Neural progenitor cell (in vitro differentiated cells): ENCODE measurements around the gene OXLD1. TPM values are rescaled to one million over a fixed set of nuclear protein-coding genes. Genes with fewer than 3 reads are reported as not detected.

Source experiments
- DNase-seq: peaks from one replicate; pipeline ENCODE4 v3.0.0-alpha.2; 2016; ENCODE audit warnings: low spot score
- H2AFZ ChIP-seq: fragments of 200-600 bp; sonication (generic); replicated peaks from 2 replicates; pipeline ENCODE4 v1.6.1; 2016; ENCODE audit warnings: antibody characterized with exemption
- H3F3A ChIP-seq: fragments of 200-600 bp; sonication (generic); 2 replicates; pipeline ENCODE4 v1.6.1; 2016; ENCODE audit warnings: antibody characterized with exemption, low read depth
- H3K27ac ChIP-seq: fragments of 200-600 bp; sonication (generic); 2 replicates; pipeline ENCODE4 v1.5.1; 2016; ENCODE audit warnings: mild to moderate bottlenecking
- H3K27me3 ChIP-seq: fragments of 200-600 bp; sonication (generic); 2 replicates; pipeline ENCODE4 v1.6.1; 2016; ENCODE audit warnings: mild to moderate bottlenecking, moderate library complexity
- H3K36me3 ChIP-seq: fragments of 200-600 bp; sonication (generic); 2 replicates; pipeline ENCODE4 v1.5.1; 2016
- H3K4me1 ChIP-seq: fragments of 200-600 bp; sonication (generic); 2 replicates; pipeline ENCODE4 v1.6.1; 2016; ENCODE audit warnings: mixed run types
- H3K4me2 ChIP-seq: fragments of 200-600 bp; sonication (generic); 2 replicates; pipeline ENCODE4 v1.6.1; 2016
- H3K4me3 ChIP-seq: fragments of 200-600 bp; sonication (generic); 2 replicates; pipeline ENCODE4 v1.5.1; 2016
- H3K79me2 ChIP-seq: fragments of 200-600 bp; sonication (generic); 2 replicates; pipeline ENCODE4 v1.6.1; 2016; ENCODE audit warnings: low read depth
- H3K9ac ChIP-seq: fragments of 200-600 bp; sonication (generic); 2 replicates; pipeline ENCODE4 v1.6.1; 2016
- H3K9me3 ChIP-seq: fragments of 200-600 bp; sonication (generic); 2 replicates; pipeline ENCODE4 v1.5.1; 2016; ENCODE audit warnings: low read depth
- H4K20me1 ChIP-seq: fragments of 200-600 bp; sonication (generic); 2 replicates; pipeline ENCODE4 v1.6.1; 2016; ENCODE audit warnings: low read depth
- H3K27ac Mint-ChIP-seq: 3 replicates; pipeline ENCODE4 v1.8.0; 2021; ENCODE audit warnings: mixed read lengths
- H3K27me3 Mint-ChIP-seq: 2 replicates; pipeline ENCODE4 v1.8.0; 2022; ENCODE audit warnings: low read depth, mild to moderate bottlenecking, inconsistent platforms, moderate library complexity, mixed read lengths; ENCODE audit not compliant: insufficient read depth
- H3K36me3 Mint-ChIP-seq: 3 replicates; pipeline ENCODE4 v1.8.0; 2021; ENCODE audit warnings: mixed read lengths
- H3K4me1 Mint-ChIP-seq: 3 replicates; pipeline ENCODE4 v1.8.0; 2021; ENCODE audit warnings: mixed read lengths
- H3K4me3 Mint-ChIP-seq: 3 replicates; pipeline ENCODE4 v1.8.0; 2021; ENCODE audit warnings: mild to moderate bottlenecking, moderate library complexity, mixed read lengths
- H3K9me3 Mint-ChIP-seq: 3 replicates; pipeline ENCODE4 v1.8.0; 2020; ENCODE audit warnings: mixed read lengths
- EZH2 ChIP-seq: fragments of 200-600 bp; sonication (generic); IDR thresholded peaks from 2 replicates; pipeline ENCODE4 v1.6.1; 2017; ENCODE audit warnings: antibody characterized with exemption, mild to moderate bottlenecking, moderate library complexity
- EZH2phosphoT487 ChIP-seq: fragments of 200-600 bp; sonication (generic); IDR thresholded peaks from 2 replicates; pipeline ENCODE4 v1.6.1; 2017; ENCODE audit warnings: antibody characterized with exemption
- total RNA-seq: library from RNA; depleted of rRNA; stranded (reverse); fragments of >200 nt; gene quantifications from 2 replicates; pipeline ENCODE4 v1.2.3, GENCODE V29; 2015; ENCODE audit warnings: low replicate concordance
- TF ChIP-seq, protein P1 (sequence below): fragments of 200-600 bp; sonication (generic); IDR thresholded peaks from 2 replicates; pipeline ENCODE4 v1.5.1; 2017; ENCODE audit warnings: antibody characterized with exemption, mild to moderate bottlenecking

Gene OXLD1
- total RNA-seq, 1 donor from 2014 or later = 11.9 TPM

- peak overlapping the region; percentile 80 for H3K4me2 ChIP-seq
- no peak overlapping the region for H3K27ac ChIP-seq
- H3K4me3 ChIP-seq = peak overlapping the region; percentile 74
- peak; percentile 44 for DNase-seq
- H4K20me1 ChIP-seq = peaks cover 27% of the 10 kb centered on the region
- peak overlapping the region; percentile 84 for H3K27ac Mint-ChIP-seq
- H3K27me3 Mint-ChIP-seq = peaks cover 2% of the 10 kb centered on the region
- H3K36me3 ChIP-seq = no peaks in the 10 kb centered on the region
- peaks cover 50% of the 10 kb centered on the region for H3K79me2 ChIP-seq
- H3K36me3 Mint-ChIP-seq = peaks cover 5% of the 10 kb centered on the region
- peaks cover 6% of the 10 kb centered on the region for H3F3A ChIP-seq
- H3K9ac ChIP-seq = peak overlapping the region; percentile 77
- no peak overlapping the region for H2AFZ ChIP-seq
- no peaks in the 10 kb centered on the region for H3K9me3 Mint-ChIP-seq
- H3K27me3 ChIP-seq = no peaks in the 10 kb centered on the region
- H3K4me1 Mint-ChIP-seq = peaks cover 23% of the 10 kb centered on the region
- H3K4me1 ChIP-seq = peaks cover 10% of the 10 kb centered on the region
- TF ChIP-seq EZH2phosphoT487 = no peak
- TF ChIP-seq EZH2 = peak; percentile 1
- peak overlapping the region; percentile 96 for H3K4me3 Mint-ChIP-seq
- H3K9me3 ChIP-seq = no peaks in the 10 kb centered on the region
Observed at GRCh38 chr17:81682565-81683207, 16.3 kb upstream of the OXLD1 start.

- peaks cover 23% of the 10 kb centered on the region for H3K4me1 Mint-ChIP-seq
- H3K9ac ChIP-seq = no peak overlapping the region
- no peaks in the 10 kb centered on the region for H3K36me3 ChIP-seq
- no peak overlapping the region for H3K27ac ChIP-seq
- H3K9me3 ChIP-seq = no peaks in the 10 kb centered on the region
- peaks cover 50% of the 10 kb centered on the region for H3K79me2 ChIP-seq
- H4K20me1 ChIP-seq = peaks cover 27% of the 10 kb centered on the region
- peaks cover 5% of the 10 kb centered on the region for H3K36me3 Mint-ChIP-seq
- H3K4me3 Mint-ChIP-seq = peak overlapping the region; percentile 46
- H2AFZ ChIP-seq = no peak overlapping the region
- TF ChIP-seq, protein P1, sequence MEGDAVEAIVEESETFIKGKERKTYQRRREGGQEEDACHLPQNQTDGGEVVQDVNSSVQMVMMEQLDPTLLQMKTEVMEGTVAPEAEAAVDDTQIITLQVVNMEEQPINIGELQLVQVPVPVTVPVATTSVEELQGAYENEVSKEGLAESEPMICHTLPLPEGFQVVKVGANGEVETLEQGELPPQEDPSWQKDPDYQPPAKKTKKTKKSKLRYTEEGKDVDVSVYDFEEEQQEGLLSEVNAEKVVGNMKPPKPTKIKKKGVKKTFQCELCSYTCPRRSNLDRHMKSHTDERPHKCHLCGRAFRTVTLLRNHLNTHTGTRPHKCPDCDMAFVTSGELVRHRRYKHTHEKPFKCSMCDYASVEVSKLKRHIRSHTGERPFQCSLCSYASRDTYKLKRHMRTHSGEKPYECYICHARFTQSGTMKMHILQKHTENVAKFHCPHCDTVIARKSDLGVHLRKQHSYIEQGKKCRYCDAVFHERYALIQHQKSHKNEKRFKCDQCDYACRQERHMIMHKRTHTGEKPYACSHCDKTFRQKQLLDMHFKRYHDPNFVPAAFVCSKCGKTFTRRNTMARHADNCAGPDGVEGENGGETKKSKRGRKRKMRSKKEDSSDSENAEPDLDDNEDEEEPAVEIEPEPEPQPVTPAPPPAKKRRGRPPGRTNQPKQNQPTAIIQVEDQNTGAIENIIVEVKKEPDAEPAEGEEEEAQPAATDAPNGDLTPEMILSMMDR = no peak
- peaks cover 6% of the 10 kb centered on the region for H3F3A ChIP-seq
- no peak overlapping the region for H3K4me3 ChIP-seq
- no peak overlapping the region for H3K27ac Mint-ChIP-seq
- H3K27me3 Mint-ChIP-seq = peaks cover 2% of the 10 kb centered on the region
- H3K4me1 ChIP-seq = peaks cover 10% of the 10 kb centered on the region
- no peaks in the 10 kb centered on the region for H3K27me3 ChIP-seq
- DNase-seq = no peak
- H3K9me3 Mint-ChIP-seq = no peaks in the 10 kb centered on the region
- H3K4me2 ChIP-seq = no peak overlapping the region
Observed at GRCh38 chr17:81681672-81682071, 15.3 kb upstream of the OXLD1 start.

DNA sequence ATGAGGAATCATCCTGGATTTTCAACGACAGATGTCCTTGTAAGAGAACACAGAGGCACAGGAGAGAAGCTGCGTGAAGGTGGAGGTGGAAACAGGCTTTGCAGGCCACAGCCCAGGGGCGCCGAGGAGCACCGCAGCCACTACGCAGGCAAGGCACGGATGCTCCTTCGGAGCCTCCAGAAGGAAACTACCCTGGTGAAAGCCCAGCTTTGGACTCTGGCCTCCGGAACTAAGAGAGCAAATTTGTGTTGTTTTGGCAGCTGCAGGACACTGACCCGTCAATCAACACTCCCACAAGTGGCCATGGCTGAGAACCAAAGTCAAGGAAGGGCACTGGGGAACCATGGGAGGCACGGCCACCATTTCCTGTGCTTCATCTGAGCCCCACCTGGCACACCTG, 13.7 kb upstream of the OXLD1 start:
- H3K4me2 ChIP-seq = no peak overlapping the region
- H3K27me3 ChIP-seq = no peaks in the 10 kb centered on the region
- H3K9ac ChIP-seq = no peak overlapping the region
- no peak overlapping the region for H3K4me3 ChIP-seq
- no peak for DNase-seq
- H3K4me1 ChIP-seq = peaks cover 10% of the 10 kb centered on the region
- Mint-ChIP-seq H3K4me3 (no peak overlapping the region), H3K4me1 (peaks cover 17% of the 10 kb centered on the region), H3K36me3 (peaks cover 6% of the 10 kb centered on the region), H3K27ac (no peak overlapping the region), H3K27me3 (no peaks in the 10 kb centered on the region), H3K9me3 (no peaks in the 10 kb centered on the region)
- H3K79me2 ChIP-seq = peaks cover 35% of the 10 kb centered on the region
- H4K20me1 ChIP-seq = peaks cover 24% of the 10 kb centered on the region
- no peak overlapping the region for H3K27ac ChIP-seq
- no peaks in the 10 kb centered on the region for H3K36me3 ChIP-seq
- H2AFZ ChIP-seq = no peak overlapping the region
- H3F3A ChIP-seq = peaks cover 17% of the 10 kb centered on the region
- H3K9me3 ChIP-seq = no peaks in the 10 kb centered on the region
- TF ChIP-seq EZH2phosphoT487 (no peak), EZH2 (no peak)
- TF ChIP-seq, protein P1 = no peak

GRCh38 chr17:81676906-81677305, 10.5 kb upstream of the OXLD1 start:
- H3K36me3 ChIP-seq = no peaks in the 10 kb centered on the region
- H3K4me3 ChIP-seq = no peak overlapping the region
- no peaks in the 10 kb centered on the region for H3K9me3 Mint-ChIP-seq
- no peak overlapping the region for H2AFZ ChIP-seq
- H3K9ac ChIP-seq = no peak overlapping the region
- no peak overlapping the region for H3K4me3 Mint-ChIP-seq
- H3F3A ChIP-seq = peaks cover 30% of the 10 kb centered on the region
- no peak for DNase-seq
- TF ChIP-seq EZH2 (no peak), EZH2phosphoT487 (no peak)
- TF ChIP-seq, protein P1 = no peak
- peaks cover 10% of the 10 kb centered on the region for H4K20me1 ChIP-seq
- no peaks in the 10 kb centered on the region for H3K4me1 ChIP-seq
- H3K4me2 ChIP-seq = no peak overlapping the region
- H3K27me3 Mint-ChIP-seq = no peaks in the 10 kb centered on the region
- peaks cover 9% of the 10 kb centered on the region for H3K36me3 Mint-ChIP-seq
- H3K27ac ChIP-seq = no peak overlapping the region
- no peaks in the 10 kb centered on the region for H3K27me3 ChIP-seq
- H3K9me3 ChIP-seq = no peaks in the 10 kb centered on the region
- no peak overlapping the region for H3K27ac Mint-ChIP-seq
- no peaks in the 10 kb centered on the region for H3K4me1 Mint-ChIP-seq
- peaks cover 7% of the 10 kb centered on the region for H3K79me2 ChIP-seq
